Ishikawa (cell line): ENCODE measurements around the gene PHIP.

Source experiments
- EGR1 ChIP-seq: IDR thresholded peaks from 2 replicates; pipeline ENCODE4 v1.6.1; 2012
- TF ChIP-seq, protein P1 (sequence below): IDR thresholded peaks from 2 replicates; pipeline ENCODE4 v1.6.1; 2012; ENCODE audit warnings: low read depth, mild to moderate bottlenecking

DNA sequence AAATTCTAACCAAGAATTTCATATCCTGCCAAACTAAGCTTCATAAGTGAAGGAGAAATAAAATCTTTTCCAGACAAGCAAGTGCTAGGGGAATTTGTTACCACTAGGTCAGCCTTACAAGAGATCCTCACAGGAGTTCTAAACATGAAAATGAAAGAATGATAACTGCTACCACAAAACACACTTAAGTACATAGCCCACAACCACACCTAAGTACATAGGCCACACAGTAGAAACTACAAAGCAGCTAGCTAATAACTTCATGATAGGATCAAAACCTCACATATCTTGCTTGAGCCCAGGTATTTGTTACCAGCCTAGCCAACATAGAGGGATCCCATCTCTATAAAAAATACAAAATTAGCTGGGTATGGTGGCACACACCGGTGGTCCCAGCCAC, 160.3 kb downstream of the PHIP start:
- TF ChIP-seq EGR1: no peak
- TF ChIP-seq, protein P1, sequence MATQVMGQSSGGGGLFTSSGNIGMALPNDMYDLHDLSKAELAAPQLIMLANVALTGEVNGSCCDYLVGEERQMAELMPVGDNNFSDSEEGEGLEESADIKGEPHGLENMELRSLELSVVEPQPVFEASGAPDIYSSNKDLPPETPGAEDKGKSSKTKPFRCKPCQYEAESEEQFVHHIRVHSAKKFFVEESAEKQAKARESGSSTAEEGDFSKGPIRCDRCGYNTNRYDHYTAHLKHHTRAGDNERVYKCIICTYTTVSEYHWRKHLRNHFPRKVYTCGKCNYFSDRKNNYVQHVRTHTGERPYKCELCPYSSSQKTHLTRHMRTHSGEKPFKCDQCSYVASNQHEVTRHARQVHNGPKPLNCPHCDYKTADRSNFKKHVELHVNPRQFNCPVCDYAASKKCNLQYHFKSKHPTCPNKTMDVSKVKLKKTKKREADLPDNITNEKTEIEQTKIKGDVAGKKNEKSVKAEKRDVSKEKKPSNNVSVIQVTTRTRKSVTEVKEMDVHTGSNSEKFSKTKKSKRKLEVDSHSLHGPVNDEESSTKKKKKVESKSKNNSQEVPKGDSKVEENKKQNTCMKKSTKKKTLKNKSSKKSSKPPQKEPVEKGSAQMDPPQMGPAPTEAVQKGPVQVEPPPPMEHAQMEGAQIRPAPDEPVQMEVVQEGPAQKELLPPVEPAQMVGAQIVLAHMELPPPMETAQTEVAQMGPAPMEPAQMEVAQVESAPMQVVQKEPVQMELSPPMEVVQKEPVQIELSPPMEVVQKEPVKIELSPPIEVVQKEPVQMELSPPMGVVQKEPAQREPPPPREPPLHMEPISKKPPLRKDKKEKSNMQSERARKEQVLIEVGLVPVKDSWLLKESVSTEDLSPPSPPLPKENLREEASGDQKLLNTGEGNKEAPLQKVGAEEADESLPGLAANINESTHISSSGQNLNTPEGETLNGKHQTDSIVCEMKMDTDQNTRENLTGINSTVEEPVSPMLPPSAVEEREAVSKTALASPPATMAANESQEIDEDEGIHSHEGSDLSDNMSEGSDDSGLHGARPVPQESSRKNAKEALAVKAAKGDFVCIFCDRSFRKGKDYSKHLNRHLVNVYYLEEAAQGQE: no peak
